ENCODE measurements around the gene MALAT1. TPM values are rescaled to one million over a fixed set of nuclear protein-coding genes. Genes with fewer than 3 reads are reported as not detected.

The MALAT1 gene
- total and polyA plus RNA-seq, 2 of the 13 experiments (the other 11 are each of a cell fraction or from before 2014, with no cell fraction given), result 143 to 1,237 TPM

- TF ChIP-seq CEBPZ (IDR thresholded peaks at IDR 0.05; ENCODE audit: low read length), result no peak
- peak; percentile 79 for TF ChIP-seq POLR2G (IDR thresholded peaks at IDR 0.05; ENCODE audit: low read depth, low read length)
- TF ChIP-seq ZNF720 (CRISPR knock-in tag; IDR thresholded peaks at IDR 0.05), result no peak
- TF ChIP-seq, protein P1, sequence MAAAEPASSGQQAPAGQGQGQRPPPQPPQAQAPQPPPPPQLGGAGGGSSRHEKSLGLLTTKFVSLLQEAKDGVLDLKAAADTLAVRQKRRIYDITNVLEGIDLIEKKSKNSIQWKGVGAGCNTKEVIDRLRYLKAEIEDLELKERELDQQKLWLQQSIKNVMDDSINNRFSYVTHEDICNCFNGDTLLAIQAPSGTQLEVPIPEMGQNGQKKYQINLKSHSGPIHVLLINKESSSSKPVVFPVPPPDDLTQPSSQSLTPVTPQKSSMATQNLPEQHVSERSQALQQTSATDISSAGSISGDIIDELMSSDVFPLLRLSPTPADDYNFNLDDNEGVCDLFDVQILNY (CRISPR knock-in tag; conservative IDR thresholded peaks at IDR 0.05), result no peak
- TF ChIP-seq, protein P2, sequence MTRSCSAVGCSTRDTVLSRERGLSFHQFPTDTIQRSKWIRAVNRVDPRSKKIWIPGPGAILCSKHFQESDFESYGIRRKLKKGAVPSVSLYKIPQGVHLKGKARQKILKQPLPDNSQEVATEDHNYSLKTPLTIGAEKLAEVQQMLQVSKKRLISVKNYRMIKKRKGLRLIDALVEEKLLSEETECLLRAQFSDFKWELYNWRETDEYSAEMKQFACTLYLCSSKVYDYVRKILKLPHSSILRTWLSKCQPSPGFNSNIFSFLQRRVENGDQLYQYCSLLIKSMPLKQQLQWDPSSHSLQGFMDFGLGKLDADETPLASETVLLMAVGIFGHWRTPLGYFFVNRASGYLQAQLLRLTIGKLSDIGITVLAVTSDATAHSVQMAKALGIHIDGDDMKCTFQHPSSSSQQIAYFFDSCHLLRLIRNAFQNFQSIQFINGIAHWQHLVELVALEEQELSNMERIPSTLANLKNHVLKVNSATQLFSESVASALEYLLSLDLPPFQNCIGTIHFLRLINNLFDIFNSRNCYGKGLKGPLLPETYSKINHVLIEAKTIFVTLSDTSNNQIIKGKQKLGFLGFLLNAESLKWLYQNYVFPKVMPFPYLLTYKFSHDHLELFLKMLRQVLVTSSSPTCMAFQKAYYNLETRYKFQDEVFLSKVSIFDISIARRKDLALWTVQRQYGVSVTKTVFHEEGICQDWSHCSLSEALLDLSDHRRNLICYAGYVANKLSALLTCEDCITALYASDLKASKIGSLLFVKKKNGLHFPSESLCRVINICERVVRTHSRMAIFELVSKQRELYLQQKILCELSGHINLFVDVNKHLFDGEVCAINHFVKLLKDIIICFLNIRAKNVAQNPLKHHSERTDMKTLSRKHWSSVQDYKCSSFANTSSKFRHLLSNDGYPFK (CRISPR knock-in tag; IDR thresholded peaks at IDR 0.05; ENCODE audit: borderline replicate concordance), result no peak
- no peak for TF ChIP-seq KIAA2018 (CRISPR knock-in tag; IDR thresholded peaks at IDR 0.05; ENCODE audit: borderline replicate concordance)
- TF ChIP-seq, protein P3, sequence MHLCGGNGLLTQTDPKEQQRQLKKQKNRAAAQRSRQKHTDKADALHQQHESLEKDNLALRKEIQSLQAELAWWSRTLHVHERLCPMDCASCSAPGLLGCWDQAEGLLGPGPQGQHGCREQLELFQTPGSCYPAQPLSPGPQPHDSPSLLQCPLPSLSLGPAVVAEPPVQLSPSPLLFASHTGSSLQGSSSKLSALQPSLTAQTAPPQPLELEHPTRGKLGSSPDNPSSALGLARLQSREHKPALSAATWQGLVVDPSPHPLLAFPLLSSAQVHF (CRISPR knock-in tag; IDR thresholded peaks at IDR 0.05), result 0 out of 2 replicates have a peak, but pooled peaks have one; percentile 24
These were observed 44.0 kb upstream of the MALAT1 start (continued) for GRCh38 chr11:65454696-65455456.

All from HepG2 (cell line).